ENCODE data around the gene MAGEA3.

- no peak for TF ChIP-seq CTCF (IDR thresholded peaks at IDR 0.05)
- TF ChIP-seq EZH2 (IDR thresholded peaks at IDR 0.05) = no peak
Observed at GRCh38 chrX:152735860-152736511, 37.4 kb downstream of the MAGEA3 start.

All from neural progenitor cell (in vitro differentiated cells).